GM18517 (cell line): ENCODE measurements around the gene MAPK13.

Experiments
- ATAC-seq: cut with Tn5 transposase; IDR thresholded peaks from one replicate; pipeline ENCODE4 v1.9.1; 2021; ENCODE audit warnings: mild to moderate bottlenecking, moderate library complexity; ENCODE audit not compliant: unreplicated experiment

Gene MAPK13

GRCh38 chr6:36142971-36143838, 12.9 kb downstream of the MAPK13 start:
- no peak for ATAC-seq

GRCh38 chr6:36145495-36145894, 15.2 kb downstream of the MAPK13 start:
- ATAC-seq = no peak

- ATAC-seq = no peak
These were observed 17.0 kb downstream of the MAPK13 start for GRCh38 chr6:36147294-36147693.

GRCh38 chr6:36149476-36149875, 19.2 kb downstream of the MAPK13 start:
- ATAC-seq = no peak

- no peak for ATAC-seq
These were observed 20.0 kb downstream of the MAPK13 start for GRCh38 chr6:36150283-36150682.

- ATAC-seq = no peak
These were observed 24.0 kb downstream of the MAPK13 start for GRCh38 chr6:36154286-36154685.

GRCh38 chr6:36155662-36156061, 25.3 kb downstream of the MAPK13 start:
- ATAC-seq = no peak

- ATAC-seq = no peak
These were observed 29.9 kb downstream of the MAPK13 start for GRCh38 chr6:36160147-36160760.

GRCh38 chr6:36169023-36170007, 39.0 kb downstream of the MAPK13 start:
- no peak for ATAC-seq

- no peak for ATAC-seq
These were observed 40.4 kb downstream of the MAPK13 start for GRCh38 chr6:36170704-36171103.

GRCh38 chr6:36171573-36171972, 41.3 kb downstream of the MAPK13 start:
- ATAC-seq = no peak

- ATAC-seq = no peak
These were observed 46.9 kb downstream of the MAPK13 start for GRCh38 chr6:36177166-36177565.

GRCh38 chr6:36178544-36178943, 48.2 kb downstream of the MAPK13 start:
- ATAC-seq = no peak

GRCh38 chr6:36180126-36180525, 49.8 kb downstream of the MAPK13 start:
- no peak for ATAC-seq

- no peak for ATAC-seq
These were observed 54.0 kb downstream of the MAPK13 start for GRCh38 chr6:36184311-36184710.

- no peak for ATAC-seq
These were observed 55.9 kb downstream of the MAPK13 start for GRCh38 chr6:36186199-36186598.

GRCh38 chr6:36187446-36187845, 57.1 kb downstream of the MAPK13 start:
- no peak for ATAC-seq
